GM23338 (cell line): Measurements from ENCODE around the gene ATG9B.

Experiments used
- CREB1 ChIP-seq: fragments of 250-450 bp; sonication (Bioruptor Pico); IDR thresholded peaks from 2 replicates; pipeline ENCODE4 v1.5.0; 2020; ENCODE audit warnings: low read depth, mild to moderate bottlenecking, moderate library complexity
- CTCF ChIP-seq, 2 experiments: fragments of 200-600 bp in 1 of 2; sonication (generic) in 1 of 2; conservative IDR thresholded peaks; 2 replicates each; pipeline versions ENCODE4 v1.5.1 to v1.6.1; 2016 to 2017; ENCODE audit warnings: antibody characterized with exemption in 2 of 2, low read depth in 2 of 2, mild to moderate bottlenecking in 2 of 2, moderate library complexity in 1 of 2
- ETS1 ChIP-seq: IDR thresholded peaks from 2 replicates; pipeline ENCODE4 v1.6.1; 2016; ENCODE audit warnings: antibody characterized with exemption
- EZH2 ChIP-seq: fragments of 200-600 bp; sonication (generic); IDR thresholded peaks from one replicate; pipeline ENCODE4 v1.8.0; 2017; ENCODE audit warnings: antibody characterized with exemption, mild to moderate bottlenecking, low read depth; ENCODE audit not compliant: unreplicated experiment
- POLR2AphosphoS5 ChIP-seq: IDR thresholded peaks from 2 replicates; pipeline ENCODE4 v1.6.1; 2016; ENCODE audit warnings: antibody characterized with exemption, low read depth
- ZNF331 ChIP-seq: fragments of 250-450 bp; sonication (Bioruptor Pico); IDR thresholded peaks from 2 replicates; pipeline ENCODE4 v1.5.0; 2020; ENCODE audit warnings: low read depth, mild to moderate bottlenecking, moderate library complexity
- TF ChIP-seq, protein P1 (sequence below): IDR thresholded peaks from one replicate; pipeline ENCODE4 v1.6.1; 2018; ENCODE audit warnings: antibody characterized with exemption; ENCODE audit not compliant: unreplicated experiment

DNA sequence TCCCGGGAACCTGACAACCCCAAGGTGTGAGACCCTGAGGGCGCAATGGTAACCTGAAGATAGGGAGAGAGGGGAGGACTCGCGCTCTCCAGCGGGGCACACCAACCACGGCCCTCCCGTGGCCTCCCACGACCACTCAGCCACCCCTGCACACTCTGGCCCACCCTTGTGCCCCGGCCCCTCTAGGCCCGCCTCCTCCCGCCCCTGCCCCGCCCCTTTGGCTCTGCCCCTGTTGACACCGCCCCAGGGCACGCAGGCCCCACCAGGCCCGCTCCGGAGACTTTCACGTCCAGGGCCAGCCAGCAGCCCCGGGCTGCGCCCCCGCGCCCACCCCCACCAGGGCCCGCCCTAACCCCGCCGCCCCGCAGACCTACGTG, 10.9 kb downstream of the ATG9B start:
- TF ChIP-seq CTCF (conservative IDR thresholded peaks at IDR 0.05; ENCODE audit: low read depth in 2 of 2) (no peak), EZH2 (no peak), ETS1 (no peak), ZNF331 (CRISPR knock-in tag) (no peak), CREB1 (CRISPR knock-in tag) (no peak), POLR2AphosphoS5 (no peak)
- TF ChIP-seq, protein P1, sequence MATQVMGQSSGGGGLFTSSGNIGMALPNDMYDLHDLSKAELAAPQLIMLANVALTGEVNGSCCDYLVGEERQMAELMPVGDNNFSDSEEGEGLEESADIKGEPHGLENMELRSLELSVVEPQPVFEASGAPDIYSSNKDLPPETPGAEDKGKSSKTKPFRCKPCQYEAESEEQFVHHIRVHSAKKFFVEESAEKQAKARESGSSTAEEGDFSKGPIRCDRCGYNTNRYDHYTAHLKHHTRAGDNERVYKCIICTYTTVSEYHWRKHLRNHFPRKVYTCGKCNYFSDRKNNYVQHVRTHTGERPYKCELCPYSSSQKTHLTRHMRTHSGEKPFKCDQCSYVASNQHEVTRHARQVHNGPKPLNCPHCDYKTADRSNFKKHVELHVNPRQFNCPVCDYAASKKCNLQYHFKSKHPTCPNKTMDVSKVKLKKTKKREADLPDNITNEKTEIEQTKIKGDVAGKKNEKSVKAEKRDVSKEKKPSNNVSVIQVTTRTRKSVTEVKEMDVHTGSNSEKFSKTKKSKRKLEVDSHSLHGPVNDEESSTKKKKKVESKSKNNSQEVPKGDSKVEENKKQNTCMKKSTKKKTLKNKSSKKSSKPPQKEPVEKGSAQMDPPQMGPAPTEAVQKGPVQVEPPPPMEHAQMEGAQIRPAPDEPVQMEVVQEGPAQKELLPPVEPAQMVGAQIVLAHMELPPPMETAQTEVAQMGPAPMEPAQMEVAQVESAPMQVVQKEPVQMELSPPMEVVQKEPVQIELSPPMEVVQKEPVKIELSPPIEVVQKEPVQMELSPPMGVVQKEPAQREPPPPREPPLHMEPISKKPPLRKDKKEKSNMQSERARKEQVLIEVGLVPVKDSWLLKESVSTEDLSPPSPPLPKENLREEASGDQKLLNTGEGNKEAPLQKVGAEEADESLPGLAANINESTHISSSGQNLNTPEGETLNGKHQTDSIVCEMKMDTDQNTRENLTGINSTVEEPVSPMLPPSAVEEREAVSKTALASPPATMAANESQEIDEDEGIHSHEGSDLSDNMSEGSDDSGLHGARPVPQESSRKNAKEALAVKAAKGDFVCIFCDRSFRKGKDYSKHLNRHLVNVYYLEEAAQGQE: no peak
